ENCODE results near the gene IL10RA.
"Not testable (repeated sequence)": the region's sequence is repeated elsewhere in the genome, so short reads cannot be mapped to it uniquely, and the experiment has no call there.

Gene IL10RA

DNA sequence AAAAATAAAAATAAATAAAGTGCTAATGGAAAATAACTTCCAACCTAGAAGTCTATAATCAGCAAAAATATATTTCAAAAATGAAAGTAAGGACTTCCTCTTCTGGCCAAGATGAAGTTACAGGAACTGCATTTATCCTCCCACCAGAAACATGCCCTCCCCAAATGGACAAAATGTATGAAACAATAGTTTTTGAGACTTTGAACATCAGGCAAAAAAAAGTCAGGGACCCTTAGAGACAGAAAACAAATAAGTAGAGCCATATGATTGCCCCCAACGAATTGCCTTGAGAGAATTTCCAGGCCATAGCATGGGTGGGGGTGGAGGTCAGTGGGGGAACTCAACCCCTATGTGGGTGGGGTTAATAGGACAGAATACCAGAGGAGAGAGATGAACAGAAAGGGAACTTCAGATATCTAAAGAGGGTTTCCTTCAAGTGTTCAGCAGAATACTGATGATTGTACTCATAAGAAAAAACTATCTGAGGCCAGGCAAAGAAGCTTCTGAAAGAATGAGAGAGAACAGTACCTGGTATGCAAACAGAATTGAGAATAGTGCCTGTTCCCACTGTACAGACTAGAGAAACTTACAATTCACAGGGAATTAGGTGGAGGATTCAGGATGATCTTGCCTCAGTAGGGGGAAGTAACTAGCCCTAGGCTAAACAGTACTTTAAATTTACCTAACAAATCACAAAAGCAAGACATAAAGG, 26.6 kb upstream of the IL10RA start:
- no peak overlapping the region for H3K4me3 ChIP-seq (ENCODE audit: low read length)
- DNase-seq (ENCODE audit: low read depth, low spot score) = no peak

DNA sequence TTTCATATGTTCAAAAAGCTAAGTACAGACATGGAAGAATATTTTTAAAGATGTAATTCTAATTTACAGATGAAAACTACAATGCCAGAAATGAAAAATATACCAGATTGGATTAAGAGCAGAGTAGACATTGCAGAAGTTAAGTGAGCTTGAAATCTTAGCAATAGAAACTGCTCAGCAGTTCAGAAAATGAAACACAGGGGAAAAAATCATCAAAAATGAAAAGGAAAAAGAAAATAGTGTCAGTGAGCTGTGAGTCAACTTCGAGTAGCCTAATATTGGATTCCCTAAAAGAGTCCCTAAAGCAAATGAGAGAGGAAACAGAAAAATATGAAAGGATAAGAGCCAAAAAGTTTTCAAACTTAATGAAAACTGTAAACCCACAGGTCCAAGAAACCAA, 25.8 kb upstream of the IL10RA start:
- DNase-seq (ENCODE audit: low read depth, low spot score) = no peak
- H3K4me3 ChIP-seq (ENCODE audit: low read length) = no peak overlapping the region

GRCh38 chr11:117961896-117962295, 24.3 kb upstream of the IL10RA start:
- DNase-seq (ENCODE audit: low read depth, low spot score) = no peak
- no peak overlapping the region for H3K4me3 ChIP-seq (ENCODE audit: low read length)

- DNase-seq (ENCODE audit: low read depth, low spot score) = no peak
- H3K4me3 ChIP-seq (ENCODE audit: low read length) = no peak overlapping the region
These were observed 23.4 kb upstream of the IL10RA start for GRCh38 chr11:117962826-117963225.

DNA sequence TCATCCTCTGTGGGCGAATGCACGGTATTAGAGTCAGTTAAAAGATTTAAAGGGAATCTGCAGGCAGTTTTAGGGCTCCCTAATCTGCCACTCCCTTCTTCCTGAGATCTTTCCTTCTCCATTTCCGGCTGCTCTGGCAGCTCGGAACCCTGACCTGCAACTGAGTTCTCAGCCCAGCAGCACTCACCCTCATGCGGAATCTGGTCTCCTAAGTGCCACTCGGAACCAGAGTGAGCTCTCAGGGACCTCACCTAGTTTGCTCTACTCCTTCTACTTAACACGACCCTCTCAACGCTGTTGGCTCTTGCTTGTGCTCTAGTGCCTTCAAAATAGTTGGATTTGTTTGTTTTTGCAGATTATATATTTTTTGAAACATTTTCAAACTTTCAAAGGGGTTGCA, 19.3 kb upstream of the IL10RA start:
- H3K4me3 ChIP-seq (ENCODE audit: low read length) = no peak overlapping the region
- DNase-seq (ENCODE audit: low read depth, low spot score) = no peak

DNA sequence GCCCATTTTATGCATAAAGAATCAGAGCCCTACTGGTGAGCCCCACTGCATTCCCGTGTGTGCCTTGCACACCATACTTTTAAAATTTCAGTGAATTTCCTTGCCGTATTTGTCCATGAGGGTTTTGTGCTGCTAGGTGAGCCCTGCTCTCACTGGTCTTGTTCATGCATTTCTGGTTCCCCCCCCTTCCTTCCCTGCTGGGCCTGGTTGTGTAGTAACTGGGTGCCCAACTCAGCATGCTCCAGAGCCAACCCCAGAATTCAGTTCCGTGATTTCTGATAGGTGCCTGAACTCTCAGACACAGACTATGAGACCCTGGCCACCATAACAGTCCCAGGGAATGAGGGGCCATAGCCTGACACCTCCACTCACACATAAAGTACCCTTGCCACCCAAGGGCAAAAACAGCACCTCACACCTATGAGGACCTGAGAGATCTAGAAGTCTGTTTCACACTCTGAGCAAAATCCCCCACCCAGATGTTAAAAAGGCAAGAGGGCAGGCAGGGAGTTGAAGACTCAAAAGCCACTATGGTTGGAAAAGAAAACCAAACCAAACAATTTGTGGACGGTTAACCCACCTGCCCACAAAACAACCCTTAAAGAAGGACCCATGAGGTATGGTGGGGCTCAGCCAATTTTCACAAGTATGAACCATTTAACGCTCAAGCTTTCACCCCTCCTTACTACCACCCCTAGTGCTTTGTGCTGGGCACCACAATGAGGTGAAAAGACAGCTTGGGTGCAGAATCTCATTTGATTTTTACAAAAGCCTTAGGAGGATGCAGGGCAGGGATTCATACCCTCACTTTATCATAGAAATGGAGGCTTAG, 16.8 kb upstream of the IL10RA start:
- H3K4me3 ChIP-seq (ENCODE audit: low read length) = no peak overlapping the region
- no peak for DNase-seq (ENCODE audit: low read depth, low spot score)

GRCh38 chr11:117970400-117971024, 15.7 kb upstream of the IL10RA start:
- no peak for DNase-seq (ENCODE audit: low read depth, low spot score)
- no peak overlapping the region for H3K4me3 ChIP-seq (ENCODE audit: low read length)

DNA sequence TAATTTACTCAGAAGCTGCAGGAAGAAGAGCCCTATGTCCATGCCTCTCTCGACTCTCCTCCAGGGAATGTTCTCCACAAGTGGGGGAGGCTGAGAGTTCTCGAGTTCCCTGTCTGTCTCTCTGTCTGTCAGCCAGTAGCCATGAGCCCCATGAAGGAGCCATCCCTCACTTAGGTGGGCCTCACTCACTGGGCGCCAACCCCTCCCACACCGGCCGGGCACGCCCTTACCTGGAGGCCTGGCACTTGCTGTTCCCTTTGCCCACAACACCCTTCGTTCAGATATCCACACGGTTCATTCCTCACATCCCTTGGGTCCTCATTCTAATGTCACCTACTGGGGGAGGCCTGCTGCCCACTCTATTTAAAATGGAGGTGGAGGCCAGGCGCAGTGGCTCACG, 14.2 kb upstream of the IL10RA start:
- H3K4me3 ChIP-seq (ENCODE audit: low read length) = no peak overlapping the region
- DNase-seq (ENCODE audit: low read depth, low spot score) = no peak

- no peak overlapping the region for H3K4me3 ChIP-seq (ENCODE audit: low read length)
- no peak for DNase-seq (ENCODE audit: low read depth, low spot score)
These were observed 13.3 kb upstream of the IL10RA start for GRCh38 chr11:117972629-117973502.

DNA sequence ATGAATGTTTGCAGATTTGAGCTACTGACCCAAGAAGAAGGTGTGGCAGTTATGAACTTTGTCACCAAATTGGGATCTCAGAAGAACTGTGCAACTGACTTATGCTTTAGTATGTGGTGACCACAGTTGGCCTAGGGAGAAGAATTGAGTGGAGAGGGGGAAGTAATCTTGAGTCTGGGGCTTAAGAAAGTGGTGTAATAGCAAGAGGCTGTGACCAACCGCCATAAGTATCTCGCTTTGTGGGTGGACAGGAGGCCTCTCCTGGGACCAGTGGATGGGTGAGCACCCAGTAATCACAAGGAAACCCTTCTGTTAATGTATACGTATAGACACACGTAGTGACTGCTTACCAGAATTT, 12.7 kb upstream of the IL10RA start:
- DNase-seq (ENCODE audit: low read depth, low spot score) = no peak
- H3K4me3 ChIP-seq (ENCODE audit: low read length) = no peak overlapping the region

DNA sequence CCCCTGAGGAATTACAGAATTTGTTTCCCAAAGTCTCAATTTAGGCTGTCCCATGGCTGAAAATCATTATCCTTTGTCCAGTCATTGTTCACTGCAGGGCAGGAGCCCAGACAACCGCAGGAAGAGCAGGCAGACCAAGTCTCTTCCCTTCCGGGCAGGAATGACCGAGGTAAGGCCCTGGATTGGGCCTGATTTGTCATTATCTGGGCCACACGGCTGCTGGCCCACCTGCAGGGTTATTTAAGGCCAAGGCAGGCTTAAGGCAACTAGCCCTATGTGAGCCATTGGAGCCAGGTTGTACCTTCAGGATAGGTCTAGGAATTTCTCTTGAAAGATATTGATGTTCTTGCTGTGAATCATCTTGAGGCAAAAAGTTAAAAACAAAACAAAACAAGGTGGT, 9.7 kb upstream of the IL10RA start:
- DNase-seq (ENCODE audit: low read depth, low spot score) = no peak
- no peak overlapping the region for H3K4me3 ChIP-seq (ENCODE audit: low read length)

DNA sequence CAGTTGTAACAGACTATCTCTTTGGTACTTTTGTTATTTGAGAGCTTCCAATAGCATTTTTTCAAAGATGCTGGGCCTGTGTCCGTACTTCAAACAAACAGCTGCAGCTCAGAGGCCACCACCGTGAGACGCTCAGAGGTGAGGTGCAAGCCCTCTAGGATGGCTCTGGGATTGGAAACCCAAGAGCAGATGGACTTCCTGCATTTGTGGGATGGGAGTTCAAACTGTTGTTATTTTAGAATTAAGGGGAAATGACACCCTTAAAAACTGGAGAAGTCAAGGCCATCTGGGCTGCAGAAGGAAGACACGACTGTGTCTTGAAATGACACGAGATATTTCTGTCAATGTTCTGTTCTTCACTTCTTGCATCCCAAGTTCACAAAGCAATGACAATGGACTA, 9.2 kb upstream of the IL10RA start:
- DNase-seq (ENCODE audit: low read depth, low spot score) = no peak
- no peak overlapping the region for H3K4me3 ChIP-seq (ENCODE audit: low read length)

DNA sequence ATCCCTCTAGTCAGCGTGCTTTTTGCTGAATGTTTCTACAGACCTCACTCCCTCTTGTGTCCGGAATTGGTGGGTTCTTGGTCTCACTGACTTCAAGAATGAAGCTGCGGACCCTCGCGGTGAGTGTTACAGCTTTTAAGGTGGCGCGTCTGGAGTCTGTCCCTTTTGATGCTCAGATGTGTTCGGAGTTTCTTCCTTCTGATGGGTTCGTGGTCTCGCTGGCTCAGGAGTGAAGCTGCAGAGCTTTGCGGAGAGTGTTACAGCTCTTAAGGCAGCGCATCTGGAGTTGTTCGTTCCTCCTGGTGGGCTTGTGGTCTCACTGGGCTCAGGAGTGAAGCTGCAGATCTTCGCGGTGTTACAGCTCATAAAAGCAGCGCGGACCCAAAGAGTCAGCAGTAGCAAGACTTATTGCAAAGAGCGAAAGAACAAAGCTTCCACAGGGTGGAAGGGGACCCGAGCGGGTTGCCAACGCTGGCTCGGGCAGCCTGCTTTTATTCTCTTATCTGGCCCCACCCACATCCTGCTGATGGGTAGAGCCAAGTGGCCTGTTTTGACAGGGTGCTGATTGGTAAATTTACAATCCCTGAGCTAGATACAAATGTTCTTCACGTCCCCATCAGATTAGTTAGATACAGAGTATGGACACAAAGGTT, 8.5 kb upstream of the IL10RA start:
- H3K4me3 ChIP-seq (ENCODE audit: low read length) = not testable (repeated sequence)
- DNase-seq (ENCODE audit: low read depth, low spot score) = peak; percentile 58

DNA sequence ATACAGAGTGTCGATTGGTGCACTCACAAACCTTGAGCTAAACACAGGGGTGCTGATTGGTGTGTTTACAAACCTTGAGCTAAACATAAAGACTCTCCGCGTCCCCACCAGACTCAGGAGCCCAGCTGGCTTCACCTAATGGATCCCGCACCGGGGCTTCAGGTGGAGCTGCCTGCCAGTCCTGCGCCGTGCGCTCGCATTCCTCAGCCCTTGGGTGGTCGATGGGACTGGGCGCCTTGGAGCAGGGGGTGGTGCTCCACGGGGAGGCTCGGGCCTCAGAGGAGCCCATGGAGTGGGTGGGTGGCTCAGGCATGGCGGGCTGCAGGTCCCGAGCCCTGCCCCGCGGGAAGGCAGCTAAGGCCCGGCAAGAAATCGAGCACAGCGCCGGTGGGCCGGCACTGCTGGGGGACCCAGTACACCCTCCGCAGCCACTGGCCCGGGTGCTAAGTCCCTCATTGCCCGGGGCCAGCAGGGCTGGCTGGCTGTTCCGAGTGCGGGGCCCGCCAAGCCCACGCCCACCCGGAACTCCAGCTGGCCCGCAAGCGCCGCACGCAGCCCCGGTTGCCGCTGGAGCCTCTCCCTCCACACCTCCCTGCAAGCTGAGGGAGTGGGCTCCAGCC, 7.8 kb upstream of the IL10RA start:
- not testable (repeated sequence) for DNase-seq (ENCODE audit: low read depth, low spot score); H3K4me3 ChIP-seq (ENCODE audit: low read length)

- no peak overlapping the region for H3K4me3 ChIP-seq (ENCODE audit: low read length)
- DNase-seq (ENCODE audit: low read depth, low spot score) = no peak
These were observed 7.2 kb upstream of the IL10RA start for GRCh38 chr11:117978991-117979390.

- no peak for DNase-seq (ENCODE audit: low read depth, low spot score)
- H3K4me3 ChIP-seq (ENCODE audit: low read length) = no peak overlapping the region
These were observed 6.5 kb upstream of the IL10RA start for GRCh38 chr11:117979481-117980211.

GRCh38 chr11:117980280-117980679, 5.9 kb upstream of the IL10RA start:
- H3K4me3 ChIP-seq (ENCODE audit: low read length) = no peak overlapping the region
- DNase-seq (ENCODE audit: low read depth, low spot score) = no peak

- no peak for DNase-seq (ENCODE audit: low read depth, low spot score)
- no peak overlapping the region for H3K4me3 ChIP-seq (ENCODE audit: low read length)
These were observed 5.5 kb upstream of the IL10RA start for GRCh38 chr11:117980720-117981119.

Data from Jurkat, Clone E6-1 (cell line).